ENCODE results near the gene ALPI.
"Not testable (repeated sequence)": the region's sequence is repeated elsewhere in the genome, so short reads cannot be mapped to it uniquely, and the experiment has no call there.

ALPI gene

GRCh38 chr2:232455426-232456255 lies at the start of gene ALPI:
Gene ALPI (plus strand): TSS chr2:232456153. CDS start chr2:232456200, 47 bp downstream.
- DNase-seq (ENCODE audit: low read depth in 2 of 3, low spot score in 1 of 3) = no peak

GRCh38 chr2:232406556-232407310 lies 49.2 kb upstream of the ALPI start, which contains the start of gene ALPG:
Gene ALPG (plus strand): TSS chr2:232406844. CDS start chr2:232406895, 51 bp downstream.
- no peak for DNase-seq (ENCODE audit: low read depth in 2 of 3, low spot score in 1 of 3)

GRCh38 chr2:232407428-232408150 lies 48.4 kb upstream of the ALPI start:
- not testable (repeated sequence) for DNase-seq (ENCODE audit: low read depth in 2 of 3, low spot score in 1 of 3)

- not testable (repeated sequence) for DNase-seq (ENCODE audit: low read depth in 2 of 3, low spot score in 1 of 3)
Measured at GRCh38 chr2:232408269-232408668, 47.7 kb upstream of the ALPI start.

- not testable (repeated sequence) for DNase-seq (ENCODE audit: low read depth in 2 of 3, low spot score in 1 of 3)
Measured at GRCh38 chr2:232409617-232410016, 46.3 kb upstream of the ALPI start.

- no peak for DNase-seq (ENCODE audit: low read depth in 2 of 3, low spot score in 1 of 3)
Measured at GRCh38 chr2:232410238-232410900, 45.6 kb upstream of the ALPI start.

GRCh38 chr2:232411901-232412629 lies 43.9 kb upstream of the ALPI start:
- DNase-seq (ENCODE audit: low read depth in 2 of 3, low spot score in 1 of 3) = no peak

- no peak for DNase-seq (ENCODE audit: low read depth in 2 of 3, low spot score in 1 of 3)
Measured at GRCh38 chr2:232412986-232413385, 43.0 kb upstream of the ALPI start.

- no peak for DNase-seq (ENCODE audit: low read depth in 2 of 3, low spot score in 1 of 3)
Measured at GRCh38 chr2:232415138-232415690, 40.7 kb upstream of the ALPI start.

- DNase-seq (ENCODE audit: low read depth in 2 of 3, low spot score in 1 of 3) = no peak
Measured at GRCh38 chr2:232415736-232416520, 40.0 kb upstream of the ALPI start.

- DNase-seq (ENCODE audit: low read depth in 2 of 3, low spot score in 1 of 3) = no peak
Measured at GRCh38 chr2:232416521-232417470, 39.2 kb upstream of the ALPI start.

GRCh38 chr2:232417489-232417888 lies 38.5 kb upstream of the ALPI start:
- no peak for DNase-seq (ENCODE audit: low read depth in 2 of 3, low spot score in 1 of 3)

- no peak for DNase-seq (ENCODE audit: low read depth in 2 of 3, low spot score in 1 of 3)
Measured at GRCh38 chr2:232418056-232418455, 37.9 kb upstream of the ALPI start.

GRCh38 chr2:232418466-232419244 lies 37.3 kb upstream of the ALPI start:
- no peak for DNase-seq (ENCODE audit: low read depth in 2 of 3, low spot score in 1 of 3)

- no peak for DNase-seq (ENCODE audit: low read depth in 2 of 3, low spot score in 1 of 3)
Measured at GRCh38 chr2:232419245-232420072, 36.5 kb upstream of the ALPI start.

- no peak for DNase-seq (ENCODE audit: low read depth in 2 of 3, low spot score in 1 of 3)
Measured at GRCh38 chr2:232420073-232420454, 35.9 kb upstream of the ALPI start.
